Fibroblast of mammary gland (primary cell): ENCODE data around the gene LHFPL2.

Source experiments
- DNase-seq: peaks from one replicate; pipeline ENCODE4 v3.0.0-alpha.2; 2010; ENCODE audit warnings: low read depth
- H3K4me3 ChIP-seq: 2 replicates; pipeline ENCODE4 v1.5.1; 2011; ENCODE audit warnings: low read depth, mild to moderate bottlenecking, low read length, moderate library complexity; ENCODE audit not compliant: control insufficient read depth
- TF ChIP-seq, protein P1 (sequence below): conservative IDR thresholded peaks from 2 replicates; pipeline ENCODE4 v1.5.1; 2011; ENCODE audit warnings: low read depth, low read length, inconsistent platforms; ENCODE audit not compliant: control insufficient read depth, insufficient read depth

Gene LHFPL2

DNA sequence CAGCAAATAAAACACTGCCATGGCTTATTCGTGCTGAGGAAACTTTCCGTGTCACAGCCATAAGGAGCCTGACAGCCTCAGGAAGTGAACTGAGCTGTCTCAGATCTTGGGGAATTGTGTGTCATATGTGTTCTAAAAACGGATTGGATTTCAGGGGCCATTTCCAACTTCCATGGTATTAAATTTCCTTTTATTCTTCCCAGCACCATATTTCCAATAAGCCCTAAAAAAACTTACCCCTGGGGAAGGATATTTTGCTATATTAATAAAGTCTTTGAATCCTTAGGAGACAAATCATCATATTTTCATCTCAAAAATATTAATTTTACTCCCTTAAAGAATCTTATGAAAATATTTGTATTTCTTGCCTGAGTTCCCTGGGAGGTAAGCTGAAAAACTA, 93.9 kb downstream of the LHFPL2 start:
- TF ChIP-seq, protein P1, sequence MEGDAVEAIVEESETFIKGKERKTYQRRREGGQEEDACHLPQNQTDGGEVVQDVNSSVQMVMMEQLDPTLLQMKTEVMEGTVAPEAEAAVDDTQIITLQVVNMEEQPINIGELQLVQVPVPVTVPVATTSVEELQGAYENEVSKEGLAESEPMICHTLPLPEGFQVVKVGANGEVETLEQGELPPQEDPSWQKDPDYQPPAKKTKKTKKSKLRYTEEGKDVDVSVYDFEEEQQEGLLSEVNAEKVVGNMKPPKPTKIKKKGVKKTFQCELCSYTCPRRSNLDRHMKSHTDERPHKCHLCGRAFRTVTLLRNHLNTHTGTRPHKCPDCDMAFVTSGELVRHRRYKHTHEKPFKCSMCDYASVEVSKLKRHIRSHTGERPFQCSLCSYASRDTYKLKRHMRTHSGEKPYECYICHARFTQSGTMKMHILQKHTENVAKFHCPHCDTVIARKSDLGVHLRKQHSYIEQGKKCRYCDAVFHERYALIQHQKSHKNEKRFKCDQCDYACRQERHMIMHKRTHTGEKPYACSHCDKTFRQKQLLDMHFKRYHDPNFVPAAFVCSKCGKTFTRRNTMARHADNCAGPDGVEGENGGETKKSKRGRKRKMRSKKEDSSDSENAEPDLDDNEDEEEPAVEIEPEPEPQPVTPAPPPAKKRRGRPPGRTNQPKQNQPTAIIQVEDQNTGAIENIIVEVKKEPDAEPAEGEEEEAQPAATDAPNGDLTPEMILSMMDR, result no peak
- no peak for DNase-seq
- no peak overlapping the region for H3K4me3 ChIP-seq

DNA sequence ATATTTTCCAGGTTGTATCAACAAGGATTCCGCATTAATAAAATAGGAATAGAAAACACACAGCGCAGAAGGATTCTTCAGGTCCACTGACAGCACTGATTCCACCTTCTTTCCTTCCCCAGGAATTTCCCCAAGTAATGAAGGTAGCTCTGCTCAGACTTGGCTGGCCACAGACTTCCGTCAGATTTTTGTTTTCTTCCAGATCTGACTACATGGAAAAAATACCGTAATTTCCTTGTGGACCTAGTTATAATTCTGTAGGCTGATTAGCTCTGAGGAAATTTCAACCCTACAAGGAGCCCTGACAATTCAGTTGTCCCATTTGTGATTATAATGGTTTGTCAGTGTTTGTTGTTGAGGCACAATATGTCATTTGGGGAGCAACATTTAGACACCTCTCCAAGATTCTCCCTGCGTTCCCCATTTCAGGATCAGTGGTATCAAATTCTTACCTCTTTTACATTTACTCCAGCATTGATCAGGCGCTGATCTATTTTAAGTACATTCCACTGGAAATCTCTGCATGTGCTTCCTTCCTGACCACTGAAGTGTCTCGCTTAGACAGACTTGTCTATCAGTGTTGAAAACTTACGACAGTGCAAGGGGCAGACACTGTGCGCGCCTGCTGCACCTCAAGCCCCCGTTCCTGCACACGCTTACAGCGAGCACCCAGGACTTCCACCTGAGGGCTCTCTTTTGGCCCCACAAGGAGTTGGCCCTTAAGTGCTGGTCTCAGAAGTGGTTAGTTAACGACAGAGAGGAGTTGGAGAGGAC, 94.8 kb downstream of the LHFPL2 start:
- DNase-seq, result no peak
- TF ChIP-seq, protein P1, result no peak
- H3K4me3 ChIP-seq, result no peak overlapping the region

DNA sequence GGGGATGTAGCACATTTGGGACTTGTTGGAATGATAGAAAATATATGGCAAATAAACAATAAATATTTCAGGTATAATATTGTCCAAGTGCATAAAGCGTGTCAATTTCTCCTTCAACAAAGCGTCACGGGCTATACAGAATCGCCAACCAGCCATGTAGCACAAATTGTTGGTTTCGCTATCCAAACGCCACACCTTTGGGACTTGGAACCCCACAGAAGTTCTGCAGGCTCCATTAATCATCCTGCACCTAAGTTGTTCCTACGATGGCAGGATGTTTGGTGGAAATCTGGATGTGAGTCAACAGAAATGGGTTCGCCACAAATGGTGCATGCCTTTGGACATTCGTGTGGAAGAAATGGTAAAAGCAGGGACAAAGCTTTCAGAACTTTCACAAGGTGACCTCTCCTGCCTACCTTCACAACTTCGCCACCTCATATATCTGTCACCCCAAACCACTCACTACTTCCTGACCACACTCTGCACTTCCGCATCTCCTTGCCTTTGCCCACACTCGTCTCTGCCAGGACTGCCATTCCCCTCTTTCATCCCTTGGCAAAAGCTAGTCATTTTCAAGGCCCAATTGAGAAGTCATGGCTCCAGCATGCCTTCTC, 95.7 kb downstream of the LHFPL2 start:
- TF ChIP-seq, protein P1, result no peak
- no peak for DNase-seq
- H3K4me3 ChIP-seq, result no peak overlapping the region

DNA sequence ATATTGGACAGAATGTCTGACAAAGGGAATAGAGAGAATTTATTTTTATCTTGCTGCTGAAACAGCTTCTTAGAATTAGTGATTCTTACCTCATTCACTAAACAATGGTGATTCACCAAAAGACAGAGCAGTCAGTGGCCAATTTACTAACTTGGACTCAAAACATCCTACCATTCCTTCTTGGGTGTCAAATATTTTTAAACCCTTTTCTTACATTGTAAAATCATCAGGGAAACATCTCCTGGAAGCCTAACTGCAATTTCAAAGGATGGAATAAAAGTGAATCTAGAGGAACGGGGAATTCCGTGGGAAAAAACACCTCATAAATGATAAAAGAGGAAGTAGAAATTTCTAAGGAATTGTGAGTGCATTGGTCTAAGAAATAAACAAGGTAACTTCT, 97.7 kb downstream of the LHFPL2 start:
- TF ChIP-seq, protein P1, result no peak
- no peak overlapping the region for H3K4me3 ChIP-seq
- peak; percentile 77 for DNase-seq

DNA sequence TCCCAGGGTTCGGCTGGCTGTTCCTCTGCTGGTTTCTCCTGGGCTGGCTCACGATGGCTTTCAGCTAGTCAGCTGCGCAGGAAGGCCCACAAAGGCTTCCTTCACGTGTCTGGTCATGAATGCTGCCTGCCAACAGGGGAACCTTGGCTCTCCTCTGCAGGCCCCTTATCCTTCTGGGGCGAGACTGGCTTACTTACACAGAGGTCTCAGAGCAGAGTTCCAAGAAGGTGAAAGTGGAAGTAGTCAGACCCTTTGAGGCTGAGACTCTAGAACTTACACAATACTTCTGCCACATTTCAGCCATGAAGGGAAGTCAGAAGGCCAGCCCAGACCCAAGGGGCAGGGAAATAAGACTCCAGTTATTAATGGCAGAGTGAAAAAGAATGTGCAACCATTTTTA, 99.5 kb downstream of the LHFPL2 start:
- TF ChIP-seq, protein P1, result no peak
- peak; percentile 80 for DNase-seq
- H3K4me3 ChIP-seq, result no peak overlapping the region

DNA sequence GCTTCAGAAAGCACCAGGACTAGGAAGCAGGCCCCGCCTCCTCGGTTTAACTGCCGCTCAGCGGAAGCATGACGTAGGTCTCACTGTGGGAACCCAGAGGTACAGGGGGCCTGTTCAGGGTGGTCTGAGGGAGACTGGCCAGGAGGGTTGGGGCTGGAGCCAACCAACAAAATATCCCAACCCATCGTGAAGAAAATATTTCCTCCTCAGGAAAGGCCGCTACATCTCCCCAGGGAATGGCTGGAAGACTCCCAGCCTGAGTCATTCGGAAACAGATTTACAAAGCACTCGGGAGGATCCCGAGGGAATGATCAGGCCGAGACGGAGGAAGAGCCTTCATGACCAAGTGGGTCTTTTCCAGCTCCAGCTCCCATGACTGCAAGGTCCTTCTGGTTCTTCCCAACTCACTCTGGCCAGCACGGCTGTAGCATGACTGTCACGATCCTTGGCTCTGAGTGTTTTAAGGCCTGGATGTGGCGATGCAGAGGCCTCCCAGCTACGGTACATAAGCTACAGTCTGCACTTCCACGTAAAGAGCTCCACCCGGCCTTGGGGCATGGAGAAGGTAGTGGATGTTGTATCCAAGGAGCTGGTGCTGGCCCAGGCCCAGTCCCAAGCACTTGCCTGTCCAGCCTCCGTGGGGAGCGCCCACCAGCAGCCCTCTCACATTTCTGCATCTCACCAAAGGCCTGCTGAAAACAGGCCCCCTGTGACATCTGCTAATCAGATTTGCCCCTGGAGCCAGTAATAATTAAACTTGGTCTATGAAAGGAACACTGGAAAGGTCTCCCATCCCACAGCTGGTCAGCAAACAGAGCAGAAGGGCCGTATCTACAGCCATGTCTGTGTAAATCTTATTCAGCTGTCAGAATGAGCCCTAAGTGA, 100.6 kb downstream of the LHFPL2 start:
- no peak overlapping the region for H3K4me3 ChIP-seq
- DNase-seq, result peak; percentile 100
- TF ChIP-seq, protein P1, result no peak
